ENCODE results near the gene MSLN.

DNA sequence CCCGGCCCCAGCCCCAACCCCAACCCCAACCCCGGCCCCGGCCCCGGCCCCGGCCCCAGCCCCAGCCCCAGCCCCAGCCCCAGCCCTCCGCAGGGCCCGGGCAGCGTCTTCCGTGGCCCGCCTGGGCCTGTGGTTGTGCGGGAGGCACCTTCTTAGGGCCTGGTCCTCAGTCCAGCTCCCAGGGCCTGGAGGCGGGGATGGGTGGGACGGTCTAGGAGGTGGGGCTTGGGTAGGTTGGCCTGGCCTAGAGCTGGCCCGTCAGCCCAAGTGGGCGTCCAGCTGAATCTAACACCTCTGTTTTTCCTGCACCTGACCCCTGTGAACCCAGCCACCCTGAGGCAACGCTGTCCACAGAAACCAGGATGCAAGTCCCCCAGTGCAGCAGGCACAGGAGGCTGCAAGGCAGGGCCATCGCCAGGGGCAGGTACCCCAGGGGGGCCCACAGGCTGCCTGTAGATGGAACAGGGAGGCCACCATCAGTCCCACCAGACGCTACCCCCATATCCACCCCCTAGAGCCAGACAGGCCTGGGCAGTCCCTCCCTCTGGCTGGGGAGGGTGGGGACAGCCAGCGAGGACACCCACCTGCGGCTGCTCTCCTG is 8.8 kb downstream of the MSLN start:
- TF ChIP-seq, protein P1, sequence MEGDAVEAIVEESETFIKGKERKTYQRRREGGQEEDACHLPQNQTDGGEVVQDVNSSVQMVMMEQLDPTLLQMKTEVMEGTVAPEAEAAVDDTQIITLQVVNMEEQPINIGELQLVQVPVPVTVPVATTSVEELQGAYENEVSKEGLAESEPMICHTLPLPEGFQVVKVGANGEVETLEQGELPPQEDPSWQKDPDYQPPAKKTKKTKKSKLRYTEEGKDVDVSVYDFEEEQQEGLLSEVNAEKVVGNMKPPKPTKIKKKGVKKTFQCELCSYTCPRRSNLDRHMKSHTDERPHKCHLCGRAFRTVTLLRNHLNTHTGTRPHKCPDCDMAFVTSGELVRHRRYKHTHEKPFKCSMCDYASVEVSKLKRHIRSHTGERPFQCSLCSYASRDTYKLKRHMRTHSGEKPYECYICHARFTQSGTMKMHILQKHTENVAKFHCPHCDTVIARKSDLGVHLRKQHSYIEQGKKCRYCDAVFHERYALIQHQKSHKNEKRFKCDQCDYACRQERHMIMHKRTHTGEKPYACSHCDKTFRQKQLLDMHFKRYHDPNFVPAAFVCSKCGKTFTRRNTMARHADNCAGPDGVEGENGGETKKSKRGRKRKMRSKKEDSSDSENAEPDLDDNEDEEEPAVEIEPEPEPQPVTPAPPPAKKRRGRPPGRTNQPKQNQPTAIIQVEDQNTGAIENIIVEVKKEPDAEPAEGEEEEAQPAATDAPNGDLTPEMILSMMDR (IDR thresholded peaks at IDR 0.05): no peak
- TF ChIP-seq POLR2A (IDR thresholded peaks at IDR 0.05): no peak
